GM23248 (cell line): ENCODE data around the gene ZNF292.

Experiments
- EZH2 ChIP-seq: fragments of 200-600 bp; sonication (generic); IDR thresholded peaks from 2 replicates; pipeline ENCODE4 v1.6.1; 2018; ENCODE audit warnings: antibody characterized with exemption, mild to moderate bottlenecking; ENCODE audit not compliant: insufficient read depth, poor library complexity, severe bottlenecking
- EZH2phosphoT487 ChIP-seq: fragments of 200-600 bp; sonication (generic); IDR thresholded peaks from 2 replicates; pipeline ENCODE4 v1.6.1; 2018; ENCODE audit warnings: antibody characterized with exemption, moderate library complexity, mild to moderate bottlenecking, low read depth; ENCODE audit not compliant: insufficient read depth

DNA sequence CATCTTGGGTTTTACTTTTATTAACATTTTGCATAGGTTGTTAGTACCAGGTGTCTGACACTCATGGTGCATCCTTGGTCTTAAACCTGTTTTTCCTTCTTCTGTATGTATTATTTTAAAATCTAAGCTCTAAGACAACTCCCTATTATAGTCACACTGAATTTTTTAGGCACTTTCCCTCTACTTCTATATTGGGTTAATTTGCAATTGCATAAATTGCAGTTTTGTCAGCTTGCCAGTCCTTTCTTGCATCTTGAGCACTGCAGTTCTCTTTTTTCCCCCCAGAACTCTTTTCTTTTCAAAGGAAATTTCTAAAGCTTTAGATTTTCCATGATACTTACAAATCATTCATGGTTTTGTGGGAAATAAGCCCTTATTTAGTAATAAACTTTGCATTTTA is 70.6 kb downstream of the ZNF292 start:
- TF ChIP-seq EZH2, result no peak
- TF ChIP-seq EZH2phosphoT487, result no peak
